ENCODE data around the gene MCRIP1. TPM values are rescaled to one million over a fixed set of nuclear protein-coding genes. Genes with fewer than 3 reads are reported as not detected.

The MCRIP1 gene
- total RNA-seq, 1 experiment from 2014 or later, result 115 TPM

DNA sequence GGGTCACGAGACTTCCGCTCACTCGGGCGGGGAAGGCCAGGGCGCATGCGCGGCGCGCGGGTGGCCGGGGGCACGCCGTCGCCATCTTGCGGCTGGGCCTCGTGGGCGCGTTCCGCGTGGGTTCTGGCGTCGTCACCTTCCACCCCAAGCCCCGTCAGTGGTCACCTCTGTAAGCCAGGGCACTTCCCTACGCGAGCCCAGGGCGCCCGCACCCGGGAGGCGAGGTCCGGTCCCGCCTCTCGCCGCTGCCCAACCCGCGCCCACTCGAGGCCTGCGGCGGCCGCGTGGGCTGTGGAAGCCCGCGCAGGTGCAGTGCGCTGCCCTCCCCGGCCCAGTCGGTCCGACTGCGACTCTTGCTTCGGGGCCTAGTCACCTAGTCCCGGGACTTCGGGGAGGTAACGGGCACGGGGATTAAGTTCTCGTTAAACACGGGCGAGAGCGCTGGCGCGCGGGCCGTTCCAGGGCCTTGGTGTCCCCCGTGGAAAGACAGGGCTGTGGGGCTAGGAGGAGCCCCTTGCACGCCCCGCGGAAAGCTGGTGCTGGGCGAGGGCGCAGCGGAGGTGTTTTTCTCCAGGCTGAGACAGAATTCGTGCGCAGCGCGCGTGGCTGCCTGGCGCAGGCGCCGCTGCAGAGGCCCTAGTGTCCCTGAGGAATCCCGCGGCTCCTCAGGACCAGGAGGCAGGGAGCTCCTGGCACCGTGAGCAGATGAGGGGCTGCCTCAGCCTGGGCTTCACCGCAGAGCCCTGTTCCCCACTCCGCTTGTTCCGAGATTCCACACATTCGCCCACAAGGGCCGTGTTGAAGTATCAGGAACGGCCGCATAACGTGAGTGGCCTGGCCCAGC, 38.5 kb upstream of the MCRIP1 start:
- BruUV-seq (replicated peaks), result no TSS peak
- no peak for ATAC-seq
- Histone ChIP-seq H3K27me3 (ENCODE audit: control insufficient read depth, insufficient read depth, low read length) (no peaks in the 10 kb centered on the region), H3K4me3 (ENCODE audit: low read depth in 2 of 2, low read length in 2 of 2) (peak overlapping the region; percentile 77 to 86), H3K9me3 (ENCODE audit: control insufficient read depth, insufficient read depth, low read depth, low read length) (no peaks in the 10 kb centered on the region), H3K36me3 (ENCODE audit: control insufficient read depth, insufficient read depth, low read length) (peaks cover 9% of the 10 kb centered on the region; the same call in 1 of the 2 replicates), H3K4me1 (ENCODE audit: control insufficient read depth, insufficient read depth, low read length) (peaks cover 41% of the 10 kb centered on the region), H3K27ac (ENCODE audit: low read length) (peak overlapping the region; percentile 97)
- ChIA-PET CTCF (no interaction called here), POLR2A (no interaction called here)
- in situ Hi-C loops (cut with HindIII; ENCODE audit: low pct_unique_long_range_greater_than_20kb, low sequenced_read_pairs) (no loop called here), intact Hi-C loops (cut with micrococcal nuclease; ENCODE audit: unreplicated experiment) (no loop called here)
- no peak for DNase-seq (ENCODE audit: low read depth, low spot score)
- TF ChIP-seq REST (IDR thresholded peaks at IDR 0.05; ENCODE audit: insufficient read depth in 1 of 2, low read depth in 2 of 2, low read length in 1 of 2) (0 out of 4 replicates have a peak, but pooled peaks of 1 of the 2 experiments have one; percentile 12), SIN3A (IDR thresholded peaks at IDR 0.05; ENCODE audit: borderline replicate concordance, insufficient read depth, low read depth, low read length) (peak; percentile 0; the same call in 1 of the 2 replicates), POLR2AphosphoS5 (IDR thresholded peaks at IDR 0.05; ENCODE audit: low read depth, low read length) (peak; percentile 80), TCF7L2 (IDR thresholded peaks at IDR 0.05; ENCODE audit: low read depth, low read length) (no peak)
- TF ChIP-seq, protein P1, sequence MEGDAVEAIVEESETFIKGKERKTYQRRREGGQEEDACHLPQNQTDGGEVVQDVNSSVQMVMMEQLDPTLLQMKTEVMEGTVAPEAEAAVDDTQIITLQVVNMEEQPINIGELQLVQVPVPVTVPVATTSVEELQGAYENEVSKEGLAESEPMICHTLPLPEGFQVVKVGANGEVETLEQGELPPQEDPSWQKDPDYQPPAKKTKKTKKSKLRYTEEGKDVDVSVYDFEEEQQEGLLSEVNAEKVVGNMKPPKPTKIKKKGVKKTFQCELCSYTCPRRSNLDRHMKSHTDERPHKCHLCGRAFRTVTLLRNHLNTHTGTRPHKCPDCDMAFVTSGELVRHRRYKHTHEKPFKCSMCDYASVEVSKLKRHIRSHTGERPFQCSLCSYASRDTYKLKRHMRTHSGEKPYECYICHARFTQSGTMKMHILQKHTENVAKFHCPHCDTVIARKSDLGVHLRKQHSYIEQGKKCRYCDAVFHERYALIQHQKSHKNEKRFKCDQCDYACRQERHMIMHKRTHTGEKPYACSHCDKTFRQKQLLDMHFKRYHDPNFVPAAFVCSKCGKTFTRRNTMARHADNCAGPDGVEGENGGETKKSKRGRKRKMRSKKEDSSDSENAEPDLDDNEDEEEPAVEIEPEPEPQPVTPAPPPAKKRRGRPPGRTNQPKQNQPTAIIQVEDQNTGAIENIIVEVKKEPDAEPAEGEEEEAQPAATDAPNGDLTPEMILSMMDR (IDR thresholded peaks at IDR 0.05), result no peak; the same call in 1 of the 2 replicates

GRCh38 chr17:81870981-81871386, 37.9 kb upstream of the MCRIP1 start, which contains the start of gene ARHGDIA:
ARHGDIA (minus strand) TSS chr17:81871337; CDS start chr17:81869930, 1,407 bp downstream.
- POLR2A ChIA-PET, result interaction anchor here (0.6 kb wide), 1 partner anchor 1241 kb away, joined by 3 read pairs; no protein-coding TSS in a partner anchor
- H3K27me3 ChIP-seq (ENCODE audit: control insufficient read depth, insufficient read depth, low read length), result no peaks in the 10 kb centered on the region
- peaks cover 9% of the 10 kb centered on the region; the same call in 1 of the 2 replicates for H3K36me3 ChIP-seq (ENCODE audit: control insufficient read depth, insufficient read depth, low read length)
- in situ Hi-C loops (cut with HindIII; ENCODE audit: low pct_unique_long_range_greater_than_20kb, low sequenced_read_pairs), result no loop called here
- H3K4me3 ChIP-seq (ENCODE audit: low read depth in 2 of 2, low read length in 2 of 2), result peak within 1 kb of the TSS; percentile 77 to 93
- H3K4me1 ChIP-seq (ENCODE audit: control insufficient read depth, insufficient read depth, low read length), result peaks cover 47% of the 10 kb centered on the region
- intact Hi-C loops (cut with micrococcal nuclease; ENCODE audit: unreplicated experiment), result no loop called here
- ATAC-seq (peak; percentile 31), DNase-seq (ENCODE audit: low read depth, low spot score) (no peak)
- peak within 1 kb of the TSS; percentile 98 for H3K27ac ChIP-seq (ENCODE audit: low read length)
- H3K9me3 ChIP-seq (ENCODE audit: control insufficient read depth, insufficient read depth, low read depth, low read length), result no peaks in the 10 kb centered on the region
- no TSS peak for BruUV-seq (replicated peaks)
- CTCF ChIA-PET, result no interaction called here
- TF ChIP-seq SIN3A (IDR thresholded peaks at IDR 0.05; ENCODE audit: borderline replicate concordance, insufficient read depth, low read depth, low read length) (0 out of 2 replicates have a peak, but pooled peaks have one; percentile 49), TCF7L2 (IDR thresholded peaks at IDR 0.05; ENCODE audit: low read depth, low read length) (no peak)
